Hepatocyte (in vitro differentiated cells): ENCODE data around the gene LMNB1. TPM values are rescaled to one million over a fixed set of nuclear protein-coding genes. Genes with fewer than 3 reads are reported as not detected.

Source experiments
- DNase-seq: peaks from one replicate; pipeline ENCODE4 v3.0.0-alpha.2; 2016; ENCODE audit warnings: low spot score
- H2AFZ ChIP-seq: fragments of 200-600 bp; sonication (generic); 2 replicates; pipeline ENCODE4 v1.6.0; 2016; ENCODE audit warnings: antibody characterized with exemption, mild to moderate bottlenecking
- H3K27ac ChIP-seq: fragments of 200-600 bp; sonication (generic); 2 replicates; pipeline ENCODE4 v1.5.1; 2016; ENCODE audit warnings: mild to moderate bottlenecking
- H3K27me3 ChIP-seq: fragments of 200-600 bp; sonication (generic); 2 replicates; pipeline ENCODE4 v1.6.1; 2016
- H3K36me3 ChIP-seq: fragments of 200-600 bp; sonication (generic); replicated peaks from 2 replicates; pipeline ENCODE4 v1.5.1; 2016; ENCODE audit warnings: low read depth; ENCODE audit not compliant: insufficient read depth
- H3K4me1 ChIP-seq: fragments of 200-600 bp; sonication (generic); 2 replicates; pipeline ENCODE4 v1.5.1; 2016; ENCODE audit warnings: mild to moderate bottlenecking, moderate library complexity; ENCODE audit not compliant: insufficient read depth
- H3K4me2 ChIP-seq: fragments of 200-600 bp; sonication (generic); 2 replicates; pipeline ENCODE4 v1.6.0; 2016
- H3K4me3 ChIP-seq: fragments of 200-600 bp; sonication (generic); 2 replicates; pipeline ENCODE4 v1.5.1; 2016; ENCODE audit warnings: mild to moderate bottlenecking
- H3K79me2 ChIP-seq: fragments of 200-600 bp; sonication (generic); 2 replicates; pipeline ENCODE4 v1.6.0; 2017; ENCODE audit warnings: mild to moderate bottlenecking
- H3K9me2 ChIP-seq: fragments of 200-600 bp; sonication (generic); replicated peaks from 2 replicates; pipeline ENCODE4 v1.6.0; 2017; ENCODE audit warnings: mild to moderate bottlenecking; ENCODE audit not compliant: insufficient read depth
- H3K9me3 ChIP-seq: fragments of 200-600 bp; sonication (generic); 2 replicates; pipeline ENCODE4 v1.5.1; 2016; ENCODE audit warnings: low read depth, mild to moderate bottlenecking
- H4K20me1 ChIP-seq: fragments of 200-600 bp; sonication (generic); 2 replicates; pipeline ENCODE4 v1.6.0; 2016; ENCODE audit warnings: mild to moderate bottlenecking; ENCODE audit not compliant: insufficient read depth, poor library complexity, severe bottlenecking
- EZH2 ChIP-seq: fragments of 200-600 bp; sonication (generic); IDR thresholded peaks from 2 replicates; pipeline ENCODE4 v1.6.1; 2016; ENCODE audit warnings: antibody characterized with exemption, mild to moderate bottlenecking, borderline replicate concordance
- EZH2phosphoT487 ChIP-seq: fragments of 200-600 bp; sonication (generic); IDR thresholded peaks from one replicate; pipeline ENCODE4 v1.6.1; 2018; ENCODE audit warnings: antibody characterized with exemption, mild to moderate bottlenecking, low read depth, moderate library complexity; ENCODE audit not compliant: unreplicated experiment, severe bottlenecking
- WGBS: methylation state at CpG from one replicate; pipeline ENCODE4 v1.1.6; 2016; ENCODE audit warnings: low lambda C conversion rate; ENCODE audit errors: missing lambda C conversion rate; 5-methylcytosine and 5-hydroxymethylcytosine counted together
- polyA plus RNA-seq: library from polyadenylated mRNA; unstranded; fragments of >200 nt; fragmentation: Nextera tagmentation; extraction: Ambion mirVana; gene quantifications from 2 replicates; pipeline ENCODE4 v1.2.1, GENCODE V29; 2016
- total RNA-seq: library from RNA; depleted of rRNA; stranded (reverse); fragments of >200 nt; gene quantifications from 2 replicates; pipeline ENCODE4 v1.2.3, GENCODE V29; 2014
- TF ChIP-seq, protein P1 (sequence below): fragments of 200-600 bp; sonication (generic); IDR thresholded peaks from 2 replicates; pipeline ENCODE4 v1.5.1; 2016; ENCODE audit warnings: antibody characterized with exemption, mild to moderate bottlenecking; ENCODE audit not compliant: poor library complexity

The LMNB1 gene
- total and polyA plus RNA-seq, 2 experiments from 2014 or later: 12.9 to 30.8 TPM

DNA sequence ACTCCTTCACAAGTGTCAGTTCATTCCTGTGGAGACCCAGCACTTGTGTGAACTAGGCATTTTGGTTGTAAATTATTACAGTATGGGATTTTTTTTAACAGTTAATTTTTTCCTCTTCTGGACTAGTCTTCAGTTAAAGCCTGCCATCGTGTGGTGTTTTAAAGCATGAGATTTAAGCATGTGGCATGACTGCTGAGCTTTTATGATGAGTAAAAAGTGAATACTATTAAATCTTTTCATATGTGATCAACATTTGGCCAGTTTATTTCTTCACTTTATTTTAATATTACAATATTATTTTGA lies 25.0 kb downstream of the LMNB1 start:
- Histone ChIP-seq H3K36me3 (no peaks in the 10 kb centered on the region), H3K4me3 (no peak overlapping the region), H4K20me1 (no peaks in the 10 kb centered on the region), H3K4me1 (no peaks in the 10 kb centered on the region), H2AFZ (no peak overlapping the region), H3K9me3 (no peaks in the 10 kb centered on the region), H3K27ac (no peak overlapping the region), H3K4me2 (no peak overlapping the region), H3K27me3 (no peaks in the 10 kb centered on the region), H3K79me2 (peaks cover 78% of the 10 kb centered on the region), H3K9me2 (no peaks in the 10 kb centered on the region)
- 62% methylated on average over 1 of the region's 1 CpG for WGBS
- TF ChIP-seq, protein P1, sequence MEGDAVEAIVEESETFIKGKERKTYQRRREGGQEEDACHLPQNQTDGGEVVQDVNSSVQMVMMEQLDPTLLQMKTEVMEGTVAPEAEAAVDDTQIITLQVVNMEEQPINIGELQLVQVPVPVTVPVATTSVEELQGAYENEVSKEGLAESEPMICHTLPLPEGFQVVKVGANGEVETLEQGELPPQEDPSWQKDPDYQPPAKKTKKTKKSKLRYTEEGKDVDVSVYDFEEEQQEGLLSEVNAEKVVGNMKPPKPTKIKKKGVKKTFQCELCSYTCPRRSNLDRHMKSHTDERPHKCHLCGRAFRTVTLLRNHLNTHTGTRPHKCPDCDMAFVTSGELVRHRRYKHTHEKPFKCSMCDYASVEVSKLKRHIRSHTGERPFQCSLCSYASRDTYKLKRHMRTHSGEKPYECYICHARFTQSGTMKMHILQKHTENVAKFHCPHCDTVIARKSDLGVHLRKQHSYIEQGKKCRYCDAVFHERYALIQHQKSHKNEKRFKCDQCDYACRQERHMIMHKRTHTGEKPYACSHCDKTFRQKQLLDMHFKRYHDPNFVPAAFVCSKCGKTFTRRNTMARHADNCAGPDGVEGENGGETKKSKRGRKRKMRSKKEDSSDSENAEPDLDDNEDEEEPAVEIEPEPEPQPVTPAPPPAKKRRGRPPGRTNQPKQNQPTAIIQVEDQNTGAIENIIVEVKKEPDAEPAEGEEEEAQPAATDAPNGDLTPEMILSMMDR: peak; percentile 52
- no peak for TF ChIP-seq EZH2
- peak; percentile 21 for DNase-seq

DNA sequence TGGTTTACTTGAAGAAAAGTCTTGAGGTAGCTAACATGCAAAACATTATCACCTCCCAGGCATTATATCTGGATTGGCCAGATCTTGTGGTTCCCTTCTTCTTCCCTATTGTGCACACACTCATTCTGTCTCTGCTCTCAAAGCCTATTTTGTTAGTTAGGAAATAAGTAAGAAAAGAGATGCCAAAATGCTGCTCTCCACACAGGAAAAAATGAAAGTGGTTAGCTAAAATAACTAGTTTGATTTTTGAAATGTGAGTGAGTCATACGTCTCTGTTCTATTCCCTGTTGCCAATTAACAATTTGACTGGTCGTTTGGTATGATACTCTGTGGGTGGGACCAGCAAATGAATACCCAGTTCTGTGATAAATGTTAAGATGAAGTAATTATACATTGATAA lies 28.1 kb downstream of the LMNB1 start:
- Histone ChIP-seq H3K27ac (no peak overlapping the region), H2AFZ (no peak overlapping the region), H3K27me3 (no peaks in the 10 kb centered on the region), H4K20me1 (no peaks in the 10 kb centered on the region), H3K4me1 (no peaks in the 10 kb centered on the region), H3K4me2 (no peak overlapping the region), H3K4me3 (no peak overlapping the region), H3K79me2 (peaks cover 49% of the 10 kb centered on the region), H3K36me3 (no peaks in the 10 kb centered on the region), H3K9me2 (no peaks in the 10 kb centered on the region), H3K9me3 (no peaks in the 10 kb centered on the region)
- 81% methylated on average over 2 of the region's 2 CpGs for WGBS
- TF ChIP-seq EZH2phosphoT487 (no peak), EZH2 (no peak)
- TF ChIP-seq, protein P1: no peak
- DNase-seq: no peak

DNA sequence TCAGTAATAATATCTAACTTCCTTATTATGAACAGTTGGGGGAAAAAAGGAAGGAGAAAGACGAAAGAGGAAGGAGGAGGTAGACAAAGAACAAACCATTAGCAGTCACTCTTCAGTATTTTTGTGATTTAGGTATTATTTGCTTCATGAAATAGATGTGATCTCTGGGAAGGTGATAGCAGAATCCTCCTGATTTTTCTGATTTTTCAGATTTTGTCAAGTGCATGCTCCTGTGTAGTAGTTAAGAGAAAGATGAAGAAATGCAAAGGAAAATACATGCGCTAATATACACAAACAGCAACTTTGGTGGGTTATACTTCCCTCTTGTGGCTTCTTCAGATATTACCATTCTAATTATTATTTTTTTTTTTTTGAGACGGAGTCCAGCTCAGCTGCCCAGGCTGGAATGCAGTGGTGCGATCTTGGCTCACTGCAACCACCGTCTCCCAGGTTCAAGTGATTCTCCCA lies 31.6 kb downstream of the LMNB1 start:
- DNase-seq: peak; percentile 32
- no peaks in the 10 kb centered on the region for H3K9me2 ChIP-seq
- H3K4me2 ChIP-seq: no peak overlapping the region
- no peaks in the 10 kb centered on the region for H3K9me3 ChIP-seq
- no peaks in the 10 kb centered on the region for H3K36me3 ChIP-seq
- no peak overlapping the region for H2AFZ ChIP-seq
- no peaks in the 10 kb centered on the region for H3K27me3 ChIP-seq
- H3K4me3 ChIP-seq: no peak overlapping the region
- TF ChIP-seq EZH2: no peak
- TF ChIP-seq, protein P1: peak; percentile 56
- no peak for TF ChIP-seq EZH2phosphoT487
- peaks cover 15% of the 10 kb centered on the region for H3K79me2 ChIP-seq
- H4K20me1 ChIP-seq: no peaks in the 10 kb centered on the region
- H3K4me1 ChIP-seq: no peaks in the 10 kb centered on the region
- WGBS: 68% methylated on average over 5 of the region's 5 CpGs
- no peak overlapping the region for H3K27ac ChIP-seq

DNA sequence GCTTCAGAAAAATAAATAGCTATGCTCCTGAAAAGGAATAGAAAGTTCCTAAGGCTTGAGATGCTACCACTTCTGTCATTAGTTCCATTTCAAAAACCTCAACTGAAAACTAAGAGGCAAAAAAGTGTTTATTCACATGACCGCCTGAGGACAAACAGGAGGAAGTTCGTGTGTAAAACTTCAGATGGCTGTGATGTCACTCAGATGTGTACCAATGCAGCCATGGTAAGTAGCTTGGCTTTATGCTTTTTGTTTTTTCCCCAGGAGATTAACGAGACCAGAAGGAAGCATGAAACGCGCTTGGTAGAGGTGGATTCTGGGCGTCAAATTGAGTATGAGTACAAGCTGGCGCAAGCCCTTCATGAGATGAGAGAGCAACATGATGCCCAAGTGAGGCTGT lies 33.0 kb downstream of the LMNB1 start:
- no peaks in the 10 kb centered on the region for H3K27me3 ChIP-seq
- no peak for DNase-seq
- peaks cover 4% of the 10 kb centered on the region for H3K79me2 ChIP-seq
- H3K36me3 ChIP-seq: no peaks in the 10 kb centered on the region
- no peak overlapping the region for H3K4me3 ChIP-seq
- WGBS: 88% methylated on average over 7 of the region's 7 CpGs
- no peak overlapping the region for H3K4me2 ChIP-seq
- H3K9me2 ChIP-seq: no peaks in the 10 kb centered on the region
- no peak overlapping the region for H2AFZ ChIP-seq
- TF ChIP-seq EZH2 (no peak), EZH2phosphoT487 (no peak)
- TF ChIP-seq, protein P1: no peak
- no peaks in the 10 kb centered on the region for H3K4me1 ChIP-seq
- H3K9me3 ChIP-seq: no peaks in the 10 kb centered on the region
- H4K20me1 ChIP-seq: no peaks in the 10 kb centered on the region
- H3K27ac ChIP-seq: no peak overlapping the region
